Endodermal cell (in vitro differentiated cells): Measurements from ENCODE around the gene CWC27. TPM values are rescaled to one million over a fixed set of nuclear protein-coding genes. Genes with fewer than 3 reads are reported as not detected.

Experiments used
- DNase-seq: peaks from one replicate; pipeline ENCODE4 v3.0.0-alpha.2; 2017
- H3K27ac ChIP-seq: 2 replicates; pipeline ENCODE4 v1.5.1; 2013; ENCODE audit warnings: mild to moderate bottlenecking, low read depth, low read length, moderate library complexity
- H3K27me3 ChIP-seq: 2 replicates; pipeline ENCODE4 v1.6.1; 2013; ENCODE audit warnings: mild to moderate bottlenecking, low read length, moderate library complexity; ENCODE audit not compliant: insufficient read depth, control insufficient read depth, poor library complexity, severe bottlenecking
- H3K36me3 ChIP-seq: 2 replicates; pipeline ENCODE4 v1.7.0; 2013; ENCODE audit warnings: mild to moderate bottlenecking, low read length, moderate library complexity; ENCODE audit not compliant: control insufficient read depth, insufficient read depth
- H3K4me1 ChIP-seq: one replicate; pipeline ENCODE4 v1.7.0; 2013; ENCODE audit warnings: low read length; ENCODE audit not compliant: control insufficient read depth, insufficient read depth
- H3K4me3 ChIP-seq: 2 replicates; pipeline ENCODE4 v1.5.1; 2013; ENCODE audit warnings: mild to moderate bottlenecking, low read length, moderate library complexity
- H3K9ac ChIP-seq: 2 replicates; pipeline ENCODE4 v1.6.1; 2013; ENCODE audit warnings: mild to moderate bottlenecking, low read length, moderate library complexity; ENCODE audit not compliant: poor library complexity, severe bottlenecking; ENCODE audit errors: extremely low read depth
- H3K9me3 ChIP-seq: 2 replicates; pipeline ENCODE4 v1.6.1; 2013; ENCODE audit warnings: mild to moderate bottlenecking, low read length, moderate library complexity; ENCODE audit not compliant: control insufficient read depth
- H3K27ac Mint-ChIP-seq: 2 replicates; pipeline ENCODE4 v1.8.0; 2020; ENCODE audit warnings: mixed read lengths
- H3K27me3 Mint-ChIP-seq: 2 replicates; pipeline ENCODE4 v1.8.0; 2021; ENCODE audit warnings: mild to moderate bottlenecking, mixed read lengths; ENCODE audit not compliant: insufficient read depth
- H3K36me3 Mint-ChIP-seq: 2 replicates; pipeline ENCODE4 v1.8.0; 2020; ENCODE audit warnings: low read depth, mixed read lengths
- H3K4me1 Mint-ChIP-seq: 2 replicates; pipeline ENCODE4 v1.8.0; 2020; ENCODE audit warnings: mixed read lengths
- H3K4me3 Mint-ChIP-seq: 2 replicates; pipeline ENCODE4 v1.8.0; 2020; ENCODE audit warnings: mild to moderate bottlenecking, moderate library complexity, mixed read lengths
- H3K9me3 Mint-ChIP-seq: 2 replicates; pipeline ENCODE4 v1.8.0; 2020; ENCODE audit warnings: mild to moderate bottlenecking, mixed read lengths
- CTCF ChIP-seq: fragments of 200-600 bp; sonication (generic); conservative IDR thresholded peaks from 2 replicates; pipeline ENCODE4 v1.5.0; 2021; ENCODE audit warnings: antibody characterized with exemption, mild to moderate bottlenecking
- WGBS, 2 experiments: methylation state at CpG; one replicate each; pipeline versions ENCODE4 v1.1.5 to v1.1.7; 2013; ENCODE audit warnings: missing lambda C conversion rate in 2 of 2, mixed read lengths in 1 of 2; ENCODE audit not compliant: insufficient coverage in 1 of 2, insufficient read length in 1 of 2; 5-methylcytosine and 5-hydroxymethylcytosine counted together
- total RNA-seq, 2 donors: library from RNA; stranded (reverse); fragmentation: NEBNext Ultra II Directional in 1 of 2; extraction: Animal tissue kit (Norgen Biotek cat#: 25700) in 1 of 2; gene quantifications; 2 replicates in 1 of 2; 3 replicates in 1 of 2; pipeline ENCODE4 v1.2.1, GENCODE V29; 2021

The CWC27 gene
- total RNA-seq, 2 donors from 2014 or later = 69.1 to 74.8 TPM

- no peaks in the 10 kb centered on the region for H3K27me3 Mint-ChIP-seq
- no peak for DNase-seq
- no peak overlapping the region for H3K9ac ChIP-seq
- no peaks in the 10 kb centered on the region for H3K9me3 ChIP-seq
- peaks cover 41% of the 10 kb centered on the region for H3K4me1 Mint-ChIP-seq
- peaks cover 10% of the 10 kb centered on the region for H3K36me3 Mint-ChIP-seq
- no peaks in the 10 kb centered on the region for H3K27me3 ChIP-seq
- H3K4me1 ChIP-seq = peaks cover 14% of the 10 kb centered on the region
- no peaks in the 10 kb centered on the region for H3K9me3 Mint-ChIP-seq
- H3K36me3 ChIP-seq = peaks cover 13% of the 10 kb centered on the region
- no peak overlapping the region for H3K27ac ChIP-seq
- H3K27ac Mint-ChIP-seq = no peak overlapping the region
- no peak overlapping the region for H3K4me3 Mint-ChIP-seq
- H3K4me3 ChIP-seq = no peak overlapping the region
- TF ChIP-seq CTCF = no peak
These were observed 248.9 kb downstream of the CWC27 start for GRCh38 chr5:65017636-65018035.

- Mint-ChIP-seq H3K36me3 (peaks cover 10% of the 10 kb centered on the region), H3K4me1 (peaks cover 41% of the 10 kb centered on the region), H3K27ac (no peak overlapping the region), H3K9me3 (no peaks in the 10 kb centered on the region), H3K4me3 (no peak overlapping the region), H3K27me3 (no peaks in the 10 kb centered on the region)
- no peak overlapping the region for H3K9ac ChIP-seq
- H3K4me1 ChIP-seq = peaks cover 14% of the 10 kb centered on the region
- no peaks in the 10 kb centered on the region for H3K27me3 ChIP-seq
- no peak overlapping the region for H3K4me3 ChIP-seq
- no peak for TF ChIP-seq CTCF
- 95 to 100% methylated on average over 1 to 2 of the region's 2 CpGs for WGBS, 2 experiments
- peaks cover 13% of the 10 kb centered on the region for H3K36me3 ChIP-seq
- H3K9me3 ChIP-seq = no peaks in the 10 kb centered on the region
- DNase-seq = no peak
- H3K27ac ChIP-seq = no peak overlapping the region
These were observed 250.0 kb downstream of the CWC27 start for GRCh38 chr5:65018763-65019162.

GRCh38 chr5:65020492-65020891, 251.8 kb downstream of the CWC27 start:
- no peak for TF ChIP-seq CTCF
- peaks cover 12% of the 10 kb centered on the region for H3K4me1 ChIP-seq
- Mint-ChIP-seq H3K9me3 (no peaks in the 10 kb centered on the region), H3K36me3 (peaks cover 10% of the 10 kb centered on the region), H3K4me3 (no peak overlapping the region), H3K27me3 (no peaks in the 10 kb centered on the region), H3K27ac (no peak overlapping the region), H3K4me1 (peaks cover 34% of the 10 kb centered on the region)
- peaks cover 13% of the 10 kb centered on the region for H3K36me3 ChIP-seq
- no peak overlapping the region for H3K4me3 ChIP-seq
- no peak overlapping the region for H3K27ac ChIP-seq
- H3K27me3 ChIP-seq = no peaks in the 10 kb centered on the region
- no peak overlapping the region for H3K9ac ChIP-seq
- no peak for DNase-seq
- H3K9me3 ChIP-seq = no peaks in the 10 kb centered on the region
